H1 (cell line): ENCODE results near the gene APOL2. TPM values are rescaled to one million over a fixed set of nuclear protein-coding genes. Genes with fewer than 3 reads are reported as not detected.
"Not testable (repeated sequence)": the region's sequence is repeated elsewhere in the genome, so short reads cannot be mapped to it uniquely, and the experiment has no call there.

ENCODE experiments used
- CTCF ChIA-PET: fragments of 300-600 bp; sonication (Branson Sonifier 250); formaldehyde crosslinking; loops from one replicate; lab custom pipeline; 2021; ENCODE audit not compliant: partially characterized antibody; lab: Charles Lee
- POLR2A ChIA-PET: fragments of 300-600 bp; sonication (Branson Sonifier 250); formaldehyde crosslinking; loops from one replicate; lab custom pipeline; 2021; ENCODE audit warnings: inconsistent platforms; ENCODE audit not compliant: partially characterized antibody; lab: Charles Lee
- DNase-seq, 2 experiments: peaks; one replicate each; pipeline versions ENCODE4 v3.0.0 to v3.0.0-alpha.2; 2010 to 2022; ENCODE audit warnings: low spot score in 2 of 2, low read depth in 1 of 2, mixed read lengths in 1 of 2
- FAIRE-seq: peaks from 2 replicates; lab custom pipeline; 2011; peaks lifted over from hg19 to GRCh38; lab: Jason Lieb, UNC
- H2AFZ ChIP-seq: 2 replicates; pipeline ENCODE4 v1.8.1; 2012; ENCODE audit warnings: low read length, inconsistent platforms
- H2AK5ac ChIP-seq: 2 replicates; pipeline ENCODE4 v1.6.1; 2013; ENCODE audit warnings: low read depth, low read length
- H2BK120ac ChIP-seq: replicated peaks from 2 replicates; pipeline ENCODE3; 2013; ENCODE audit warnings: low read depth, low read length, inconsistent platforms
- H2BK12ac ChIP-seq: 2 replicates; pipeline ENCODE4 v1.6.1; 2013; ENCODE audit warnings: low read depth, low read length
- H2BK15ac ChIP-seq: 2 replicates; pipeline ENCODE4 v1.6.1; 2013; ENCODE audit warnings: low read length
- H2BK20ac ChIP-seq: 2 replicates; pipeline ENCODE4 v1.6.1; 2013; ENCODE audit warnings: low read length
- H2BK5ac ChIP-seq: 2 replicates; pipeline ENCODE4 v1.6.1; 2013; ENCODE audit warnings: low read depth, low read length
- H3K14ac ChIP-seq: 2 replicates; pipeline ENCODE4 v1.6.1; 2013; ENCODE audit warnings: inconsistent platforms; ENCODE audit not compliant: insufficient read length
- H3K18ac ChIP-seq: 2 replicates; pipeline ENCODE4 v1.6.1; 2013; ENCODE audit warnings: low read length; ENCODE audit errors: extremely low read depth
- H3K23ac ChIP-seq: 2 replicates; pipeline ENCODE4 v1.6.1; 2013; ENCODE audit warnings: inconsistent platforms; ENCODE audit not compliant: insufficient read length
- H3K23me2 ChIP-seq: 2 replicates; pipeline ENCODE4 v1.6.1; 2013; ENCODE audit warnings: low read depth, low read length
- H3K27ac ChIP-seq: 2 replicates; pipeline ENCODE4 v1.6.1; 2011; ENCODE audit warnings: low read depth, low read length, inconsistent platforms
- H3K27me3 ChIP-seq, 4 experiments: replicated peaks in 1 of 4; 1 replicate in 1 of 4; 2 replicates in 3 of 4; pipeline versions ENCODE4 v1.6.1 to v1.8.1; 2011 to 2013; ENCODE audit warnings: low read length in 3 of 4, mild to moderate bottlenecking in 3 of 4, inconsistent platforms in 2 of 4, mixed read lengths in 2 of 4, moderate library complexity in 1 of 4; ENCODE audit not compliant: control insufficient read depth in 3 of 4, insufficient read depth in 3 of 4; ENCODE audit errors: extremely low read depth in 1 of 4
- H3K36me3 ChIP-seq, 4 experiments: 2 replicates each; pipeline versions ENCODE4 v1.6.1 to v1.8.1; 2011 to 2013; ENCODE audit warnings: mild to moderate bottlenecking in 4 of 4, low read length in 3 of 4, moderate library complexity in 2 of 4, control low read depth in 1 of 4, inconsistent platforms in 1 of 4; ENCODE audit not compliant: insufficient read depth in 4 of 4, control insufficient read depth in 2 of 4
- H3K4ac ChIP-seq: replicated peaks from 2 replicates; pipeline ENCODE3; 2013; ENCODE audit warnings: low read length, low read depth, mixed read lengths, inconsistent platforms; ENCODE audit not compliant: insufficient read length
- H3K4me1 ChIP-seq, 4 experiments: replicated peaks in 1 of 4; 1 replicate in 1 of 4; 2 replicates in 3 of 4; pipeline versions ENCODE4 v1.6.1 to v1.8.1; 2011 to 2013; ENCODE audit warnings: low read length in 3 of 4, inconsistent platforms in 2 of 4, mixed read lengths in 1 of 4; ENCODE audit not compliant: insufficient read depth in 4 of 4, control insufficient read depth in 3 of 4
- H3K4me2 ChIP-seq, 2 experiments: 2 replicates each; pipeline versions ENCODE4 v1.6.1 to v1.8.1; 2011 to 2013; ENCODE audit warnings: low read depth in 2 of 2, low read length in 2 of 2, control low read depth in 1 of 2, inconsistent platforms in 1 of 2, mild to moderate bottlenecking in 1 of 2; ENCODE audit not compliant: insufficient read depth in 1 of 2
- H3K4me3 ChIP-seq, 4 experiments: fragments of 200-600, 300-600 bp in 1 of 4; sonication (generic), shearing (Covaris generic), sonication (Bioruptor Twin) in 1 of 4; 2 replicates each; pipeline versions ENCODE4 v1.5.1 to v1.8.1; 2011 to 2016; ENCODE audit warnings: low read length in 4 of 4, low read depth in 3 of 4, control low read depth in 2 of 4, inconsistent platforms in 2 of 4, mild to moderate bottlenecking in 2 of 4, mixed read lengths in 1 of 4, moderate library complexity in 1 of 4; ENCODE audit not compliant: insufficient read depth in 2 of 4; ENCODE audit errors: extremely low read depth in 1 of 4
- H3K56ac ChIP-seq: replicated peaks from 2 replicates; pipeline ENCODE3; 2013; ENCODE audit warnings: low read depth, mild to moderate bottlenecking, mixed read lengths, low read length, inconsistent platforms; ENCODE audit not compliant: insufficient read length
- H3K79me1 ChIP-seq: 2 replicates; pipeline ENCODE4 v1.6.1; 2013; ENCODE audit warnings: low read depth, low read length, control low read depth
- H3K79me2 ChIP-seq, 2 experiments: 2 replicates each; pipeline versions ENCODE4 v1.6.1 to v1.8.1; 2012 to 2013; ENCODE audit warnings: low read length in 2 of 2, mild to moderate bottlenecking in 2 of 2, inconsistent platforms in 1 of 2; ENCODE audit not compliant: insufficient read depth in 2 of 2, control insufficient read depth in 1 of 2
- H3K9ac ChIP-seq, 4 experiments: replicated peaks in 1 of 4; 1 replicate in 1 of 4; 2 replicates in 3 of 4; pipeline versions ENCODE4 v1.6.1 to v1.8.1; 2011 to 2013; ENCODE audit warnings: low read depth in 3 of 4, low read length in 3 of 4, control low read depth in 2 of 4, mild to moderate bottlenecking in 2 of 4, moderate library complexity in 2 of 4, inconsistent platforms in 1 of 4; ENCODE audit errors: extremely low read depth in 1 of 4
- H3K9me3 ChIP-seq, 2 experiments: 2 replicates each; pipeline versions ENCODE4 v1.6.1 to v1.8.1; 2012 to 2013; ENCODE audit warnings: mild to moderate bottlenecking in 2 of 2, moderate library complexity in 2 of 2, control low read depth in 1 of 2, inconsistent platforms in 1 of 2, low read depth in 1 of 2, low read length in 1 of 2, mixed read lengths in 1 of 2; ENCODE audit not compliant: insufficient read depth in 2 of 2
- H4K20me1 ChIP-seq, 2 experiments: replicated peaks in 1 of 2; 2 replicates each; pipeline versions ENCODE3 to v1.8.1; 2011 to 2013; ENCODE audit warnings: inconsistent platforms in 2 of 2, low read length in 2 of 2, mild to moderate bottlenecking in 1 of 2; ENCODE audit not compliant: insufficient read depth in 2 of 2, control insufficient read depth in 1 of 2
- H4K5ac ChIP-seq: 2 replicates; pipeline ENCODE4 v1.6.1; 2013; ENCODE audit warnings: low read length, low read depth, mixed read lengths, inconsistent platforms; ENCODE audit not compliant: insufficient read length
- H4K8ac ChIP-seq: 2 replicates; pipeline ENCODE4 v1.8.0; 2013; ENCODE audit warnings: mild to moderate bottlenecking, moderate library complexity, low read length, inconsistent platforms; ENCODE audit not compliant: insufficient read depth; ENCODE audit errors: extremely low read depth
- H4K91ac ChIP-seq: replicated peaks from 2 replicates; pipeline ENCODE3; 2013; ENCODE audit warnings: low read length, mixed read lengths, inconsistent platforms; ENCODE audit not compliant: insufficient read length
- WGBS, 2 experiments: shearing (Covaris generic) in 1 of 2; methylation state at CpG; one replicate each; pipeline versions ENCODE4 v1.1.6 to v1.1.7; 2013 to 2015; ENCODE audit warnings: low lambda C conversion rate in 2 of 2, mixed read lengths in 2 of 2, inconsistent platforms in 1 of 2, low coverage in 1 of 2, missing lambda C conversion rate in 1 of 2; ENCODE audit not compliant: insufficient replicate concordance in 2 of 2, insufficient coverage in 1 of 2, insufficient read length in 1 of 2; ENCODE audit errors: extremely low coverage in 1 of 2, missing lambda C conversion rate in 1 of 2; 5-methylcytosine and 5-hydroxymethylcytosine counted together
- polyA plus RNA-seq, 7 experiments: library from polyadenylated mRNA; depleted of rRNA in 3 of 7; stranded (reverse) in 5 of 7; unstranded in 2 of 7; fragments of >200 nt in 5 of 7; fragments of 200-250 nt in 2 of 7; gene quantifications; 1 replicate in 5 of 7; 2 replicates in 1 of 7; 4 replicates in 1 of 7; pipeline versions ENCODE4 v1.2.1 to v1.2.3, GENCODE V29; 2011 to 2013; ENCODE audit warnings: missing spikeins in 2 of 7, mixed read lengths in 2 of 7
- total RNA-seq: library from RNA; stranded (reverse); fragmentation: NEBNext Ultra II Directional; extraction: Animal tissue kit (Norgen Biotek cat#: 25700); gene quantifications from 2 replicates; pipeline ENCODE4 v1.2.1, GENCODE V29; 2021

The APOL2 gene
- total and polyA plus RNA-seq, 2 of the 8 experiments (the other 6 are each of a cell fraction or from before 2014, with no cell fraction given): 8.1 to 11.0 TPM

DNA sequence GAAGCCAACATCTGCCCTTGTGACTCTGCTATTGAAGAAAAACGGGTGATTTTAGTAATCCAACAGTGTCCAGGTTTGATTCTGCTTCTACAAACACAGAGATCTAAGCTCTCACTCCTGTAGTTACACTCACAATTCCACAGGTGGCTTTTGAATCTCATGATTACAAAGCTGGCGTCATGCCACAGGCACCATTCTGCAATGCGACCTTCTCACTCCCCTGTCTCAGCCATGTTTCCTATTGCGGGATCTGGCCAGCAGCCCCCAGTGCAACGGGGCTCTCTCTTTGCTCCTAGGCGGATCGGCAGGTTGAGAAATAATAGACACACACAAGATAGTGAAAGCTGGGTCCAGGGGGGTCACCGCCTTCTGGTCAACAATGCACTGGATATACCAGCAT lies 36.4 kb downstream of the APOL2 start:
- POLR2A ChIA-PET, H4K20me1 ChIP-seq, H3K4me3 ChIP-seq, H3K4me2 ChIP-seq, H3K9ac ChIP-seq, H3K4ac ChIP-seq, H2BK15ac ChIP-seq, H3K18ac ChIP-seq, H3K36me3 ChIP-seq, H3K56ac ChIP-seq, DNase-seq, H2AK5ac ChIP-seq, FAIRE-seq, H3K23me2 ChIP-seq, H4K91ac ChIP-seq, H4K5ac ChIP-seq, H3K27me3 ChIP-seq, H3K79me1 ChIP-seq, H2BK12ac ChIP-seq, H3K4me1 ChIP-seq, H2BK20ac ChIP-seq, H3K9me3 ChIP-seq, H2AFZ ChIP-seq, H3K79me2 ChIP-seq, H3K14ac ChIP-seq, H3K27ac ChIP-seq, H2BK5ac ChIP-seq, H3K23ac ChIP-seq, H4K8ac ChIP-seq, H2BK120ac ChIP-seq: not testable (repeated sequence)
- CTCF ChIA-PET: interaction anchor here (0.6 to 3.1 kb wide), 11 partner anchors 8 to 75 kb away, joined by 3 to 13 read pairs (median 4); partner anchors contain the start of gene APOL2
- WGBS, 2 experiments: 90% methylated on average over 8 of the region's 8 CpGs; no CpG with 5 or more reads in 1 of the 2 experiments
